Ramos (cell line): Measurements from ENCODE around the gene ARPC3.
"Not testable (repeated sequence)": the region's sequence is repeated elsewhere in the genome, so short reads cannot be mapped to it uniquely, and the experiment has no call there.

ENCODE experiments used
- in situ Hi-C: fragments of 300-500 bp; cut with MboI; formaldehyde crosslinking; loops from one replicate; pipeline ENCODE4 v1.14.3; 2022; ENCODE audit warnings: low sequenced_read_pairs; ENCODE audit not compliant: unreplicated experiment

ARPC3 gene

GRCh38 chr12:110449799-110450497, at the start of gene ARPC3:
Gene ARPC3, minus strand, starts transcription at chr12:110450337. Its CDS starts 77 bp downstream, at chr12:110450260.
- in situ Hi-C loops, result loop anchor here (10.0 kb wide), 1 partner anchor 375 kb away; no protein-coding TSS in a partner anchor

- in situ Hi-C loops, result no loop called here
Observed at GRCh38 chr12:110498984-110499706, 49.0 kb upstream of the ARPC3 start.

- in situ Hi-C loops, result no loop called here
Observed at GRCh38 chr12:110475426-110475825, 25.3 kb upstream of the ARPC3 start.

- in situ Hi-C loops, result no loop called here
Observed at GRCh38 chr12:110468214-110469048, 18.3 kb upstream of the ARPC3 start, which contains the start of the genes FAM216A and GPN3. Gene FAM216A, plus strand, starts transcription at chr12:110468845. Its CDS starts 31 bp downstream, at chr12:110468876. Gene GPN3, minus strand, starts transcription at chr12:110468257. Its CDS starts 54 bp downstream, at chr12:110468203.

GRCh38 chr12:110467847-110468213, 17.7 kb upstream of the ARPC3 start:
- in situ Hi-C loops, result no loop called here

GRCh38 chr12:110466791-110467190, 16.7 kb upstream of the ARPC3 start:
- in situ Hi-C loops, result no loop called here

GRCh38 chr12:110465765-110466164, 15.6 kb upstream of the ARPC3 start:
- in situ Hi-C loops, result not testable (repeated sequence)

- in situ Hi-C loops, result no loop called here
Observed at GRCh38 chr12:110465024-110465423, 14.9 kb upstream of the ARPC3 start.

GRCh38 chr12:110461189-110461588, 11.1 kb upstream of the ARPC3 start:
- in situ Hi-C loops, result not testable (repeated sequence)

- in situ Hi-C loops, result loop anchor here (5.0 kb wide), 2 partner anchors 44 to 144 kb away; partner anchors contain the start of genes RAD9B and VPS29
Observed at GRCh38 chr12:110458756-110459155, 8.6 kb upstream of the ARPC3 start.

GRCh38 chr12:110453569-110454296, 3.6 kb upstream of the ARPC3 start:
- in situ Hi-C loops, result no loop called here

GRCh38 chr12:110451263-110451662, 1.1 kb upstream of the ARPC3 start:
- in situ Hi-C loops, result no loop called here

GRCh38 chr12:110444455-110444854, 5.7 kb downstream of the ARPC3 start:
- in situ Hi-C loops, result loop anchor here (10.0 kb wide), 1 partner anchor 380 kb away; no protein-coding TSS in a partner anchor

GRCh38 chr12:110436231-110436630, 13.9 kb downstream of the ARPC3 start:
- in situ Hi-C loops, result no loop called here

- in situ Hi-C loops, result no loop called here
Observed at GRCh38 chr12:110431957-110432587, 18.1 kb downstream of the ARPC3 start.

- in situ Hi-C loops, result loop anchor here (5.0 to 10.0 kb wide), 2 partner anchors 77 to 335 kb away; no protein-coding TSS in a partner anchor
Observed at GRCh38 chr12:110429676-110430075, 20.5 kb downstream of the ARPC3 start.

GRCh38 chr12:110426406-110426805, 23.7 kb downstream of the ARPC3 start:
- in situ Hi-C loops, result loop anchor here (5.0 to 10.0 kb wide), 2 partner anchors 74 to 332 kb away; no protein-coding TSS in a partner anchor

GRCh38 chr12:110424237-110424636, 25.9 kb downstream of the ARPC3 start:
- in situ Hi-C loops, result loop anchor here (10.0 kb wide), 1 partner anchor 329 kb away; no protein-coding TSS in a partner anchor

- in situ Hi-C loops, result loop anchor here (10.0 kb wide), 1 partner anchor 327 kb away; no protein-coding TSS in a partner anchor
Observed at GRCh38 chr12:110421701-110422100, 28.4 kb downstream of the ARPC3 start.
